ENCODE measurements around the gene CREG1.

Gene CREG1

GRCh38 chr1:167515893-167516321 lies 37.7 kb downstream of the CREG1 start:
- H3K27me3 ChIP-seq (ENCODE audit: control insufficient read depth, insufficient read depth, low read length): peaks cover 3% of the 10 kb centered on the region; the same call in 1 of the 2 replicates
- no peak overlapping the region for H3K4me3 ChIP-seq (ENCODE audit: low read depth, low read length)
- no peak overlapping the region for H3K9ac ChIP-seq (ENCODE audit: low read length)
- H3K4me1 ChIP-seq (ENCODE audit: control insufficient read depth, insufficient read depth, low read length): peaks cover 5% of the 10 kb centered on the region
- no peak overlapping the region for H3K27ac ChIP-seq (ENCODE audit: low read depth, low read length)
- no peaks in the 10 kb centered on the region for H3K36me3 ChIP-seq (ENCODE audit: control insufficient read depth, insufficient read depth, low read length)
- H3K9me3 ChIP-seq (ENCODE audit: control insufficient read depth, insufficient read depth, low read depth, low read length): no peaks in the 10 kb centered on the region

GRCh38 chr1:167515461-167515860 lies 38.1 kb downstream of the CREG1 start:
- Histone ChIP-seq H3K9me3 (ENCODE audit: control insufficient read depth, insufficient read depth, low read depth, low read length) (no peaks in the 10 kb centered on the region), H3K4me1 (ENCODE audit: control insufficient read depth, insufficient read depth, low read length) (peaks cover 5% of the 10 kb centered on the region), H3K9ac (ENCODE audit: low read length) (no peak overlapping the region), H3K27ac (ENCODE audit: low read depth, low read length) (no peak overlapping the region), H3K4me3 (ENCODE audit: low read depth, low read length) (no peak overlapping the region), H3K36me3 (ENCODE audit: control insufficient read depth, insufficient read depth, low read length) (no peaks in the 10 kb centered on the region), H3K27me3 (ENCODE audit: control insufficient read depth, insufficient read depth, low read length) (peaks cover 3% of the 10 kb centered on the region; the same call in 1 of the 2 replicates)

DNA sequence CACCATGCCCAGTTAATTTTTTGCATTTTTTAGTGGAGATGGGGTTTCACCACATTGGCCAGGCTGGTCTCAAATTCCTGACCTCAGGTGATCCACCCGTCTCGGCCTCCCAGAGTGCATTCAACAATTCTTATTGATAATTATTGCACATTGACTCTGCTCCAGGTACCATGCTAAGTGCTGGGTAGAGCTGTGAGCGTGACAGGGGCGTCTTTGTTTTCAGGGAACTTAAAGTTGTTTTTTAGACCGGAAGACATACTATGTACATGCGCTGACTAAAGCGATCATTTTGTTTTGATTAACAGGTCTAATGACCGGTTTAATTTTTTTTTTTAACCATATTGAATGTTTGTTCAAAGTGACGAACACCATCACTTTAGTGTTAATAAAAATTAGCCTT lies 39.3 kb downstream of the CREG1 start:
- Histone ChIP-seq H3K27me3 (ENCODE audit: control insufficient read depth, insufficient read depth, low read length) (peaks cover 3% of the 10 kb centered on the region; the same call in 1 of the 2 replicates), H3K4me3 (ENCODE audit: low read depth, low read length) (no peak overlapping the region), H3K4me1 (ENCODE audit: control insufficient read depth, insufficient read depth, low read length) (peaks cover 5% of the 10 kb centered on the region), H3K27ac (ENCODE audit: low read depth, low read length) (no peak overlapping the region), H3K9me3 (ENCODE audit: control insufficient read depth, insufficient read depth, low read depth, low read length) (no peaks in the 10 kb centered on the region), H3K36me3 (ENCODE audit: control insufficient read depth, insufficient read depth, low read length) (no peaks in the 10 kb centered on the region), H3K9ac (ENCODE audit: low read length) (no peak overlapping the region)

- Histone ChIP-seq H3K4me1 (ENCODE audit: control insufficient read depth, insufficient read depth, low read length) (peaks cover 5% of the 10 kb centered on the region), H3K27ac (ENCODE audit: low read depth, low read length) (no peak overlapping the region), H3K27me3 (ENCODE audit: control insufficient read depth, insufficient read depth, low read length) (no peaks in the 10 kb centered on the region), H3K9me3 (ENCODE audit: control insufficient read depth, insufficient read depth, low read depth, low read length) (no peaks in the 10 kb centered on the region), H3K36me3 (ENCODE audit: control insufficient read depth, insufficient read depth, low read length) (no peaks in the 10 kb centered on the region), H3K9ac (ENCODE audit: low read length) (no peak overlapping the region), H3K4me3 (ENCODE audit: low read depth, low read length) (no peak overlapping the region)
Observed at GRCh38 chr1:167512046-167512654, 41.4 kb downstream of the CREG1 start.

- no peaks in the 10 kb centered on the region for H3K27me3 ChIP-seq (ENCODE audit: control insufficient read depth, insufficient read depth, low read length)
- H3K4me1 ChIP-seq (ENCODE audit: control insufficient read depth, insufficient read depth, low read length): peaks cover 5% of the 10 kb centered on the region
- no peaks in the 10 kb centered on the region for H3K36me3 ChIP-seq (ENCODE audit: control insufficient read depth, insufficient read depth, low read length)
- H3K9me3 ChIP-seq (ENCODE audit: control insufficient read depth, insufficient read depth, low read depth, low read length): no peaks in the 10 kb centered on the region
- H3K4me3 ChIP-seq (ENCODE audit: low read depth, low read length): no peak overlapping the region
- no peak overlapping the region for H3K9ac ChIP-seq (ENCODE audit: low read length)
- H3K27ac ChIP-seq (ENCODE audit: low read depth, low read length): no peak overlapping the region
Observed at GRCh38 chr1:167511374-167511986, 42.1 kb downstream of the CREG1 start.

DNA sequence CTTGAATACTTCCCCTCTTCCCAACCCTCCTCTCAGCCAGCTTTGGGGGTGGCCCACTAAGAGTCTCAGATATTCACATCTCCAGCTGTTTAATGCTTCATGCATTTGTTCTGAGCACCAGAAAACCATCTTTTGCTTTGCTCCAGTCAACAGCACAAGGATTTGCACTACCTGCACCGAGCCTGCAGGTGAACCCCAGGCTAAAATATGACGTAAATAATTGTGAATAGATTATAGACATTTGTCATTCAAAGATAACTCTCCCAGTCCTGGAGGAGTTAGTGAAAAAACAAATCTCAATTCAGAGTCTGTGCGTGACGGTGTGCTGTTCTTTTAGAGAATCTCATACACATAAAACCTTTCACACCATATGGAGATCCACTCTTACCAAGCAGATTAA lies 42.7 kb downstream of the CREG1 start:
- no peaks in the 10 kb centered on the region for H3K36me3 ChIP-seq (ENCODE audit: control insufficient read depth, insufficient read depth, low read length)
- no peak overlapping the region for H3K27ac ChIP-seq (ENCODE audit: low read depth, low read length)
- no peak overlapping the region for H3K9ac ChIP-seq (ENCODE audit: low read length)
- no peaks in the 10 kb centered on the region for H3K9me3 ChIP-seq (ENCODE audit: control insufficient read depth, insufficient read depth, low read depth, low read length)
- no peaks in the 10 kb centered on the region for H3K27me3 ChIP-seq (ENCODE audit: control insufficient read depth, insufficient read depth, low read length)
- no peak overlapping the region for H3K4me3 ChIP-seq (ENCODE audit: low read depth, low read length)
- H3K4me1 ChIP-seq (ENCODE audit: control insufficient read depth, insufficient read depth, low read length): peaks cover 5% of the 10 kb centered on the region

- Histone ChIP-seq H3K27me3 (ENCODE audit: control insufficient read depth, insufficient read depth, low read length) (no peaks in the 10 kb centered on the region), H3K27ac (ENCODE audit: low read depth, low read length) (no peak overlapping the region), H3K4me3 (ENCODE audit: low read depth, low read length) (no peak overlapping the region), H3K4me1 (ENCODE audit: control insufficient read depth, insufficient read depth, low read length) (peaks cover 5% of the 10 kb centered on the region), H3K9ac (ENCODE audit: low read length) (no peak overlapping the region), H3K9me3 (ENCODE audit: control insufficient read depth, insufficient read depth, low read depth, low read length) (no peaks in the 10 kb centered on the region), H3K36me3 (ENCODE audit: control insufficient read depth, insufficient read depth, low read length) (no peaks in the 10 kb centered on the region)
Observed at GRCh38 chr1:167510244-167510643, 43.3 kb downstream of the CREG1 start.

GRCh38 chr1:167509587-167509986 lies 44.0 kb downstream of the CREG1 start:
- no peaks in the 10 kb centered on the region for H3K9me3 ChIP-seq (ENCODE audit: control insufficient read depth, insufficient read depth, low read depth, low read length)
- H3K27ac ChIP-seq (ENCODE audit: low read depth, low read length): no peak overlapping the region
- no peak overlapping the region for H3K4me3 ChIP-seq (ENCODE audit: low read depth, low read length)
- H3K4me1 ChIP-seq (ENCODE audit: control insufficient read depth, insufficient read depth, low read length): peaks cover 5% of the 10 kb centered on the region
- H3K36me3 ChIP-seq (ENCODE audit: control insufficient read depth, insufficient read depth, low read length): no peaks in the 10 kb centered on the region
- H3K27me3 ChIP-seq (ENCODE audit: control insufficient read depth, insufficient read depth, low read length): no peaks in the 10 kb centered on the region
- no peak overlapping the region for H3K9ac ChIP-seq (ENCODE audit: low read length)

DNA sequence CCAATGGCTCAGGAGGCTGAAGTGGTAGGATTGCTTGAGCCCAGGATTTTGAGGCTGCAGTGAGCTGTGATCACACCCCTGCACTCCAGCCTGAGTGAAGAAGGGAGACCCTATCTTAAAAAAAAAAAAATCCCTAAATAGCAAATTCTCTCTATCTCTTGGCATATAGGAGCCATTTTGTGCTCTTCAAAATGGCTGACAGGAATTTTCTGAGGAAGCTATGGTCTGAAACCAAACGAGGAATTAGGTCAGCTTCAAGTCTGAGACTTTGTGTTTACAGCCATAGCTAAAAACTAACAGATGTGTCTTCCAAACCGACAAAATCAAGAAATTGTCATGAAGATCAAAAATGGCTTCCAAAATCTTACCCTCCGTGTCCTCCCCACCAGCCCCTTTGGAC lies 45.8 kb downstream of the CREG1 start:
- Histone ChIP-seq H3K36me3 (ENCODE audit: control insufficient read depth, insufficient read depth, low read length) (no peaks in the 10 kb centered on the region), H3K27ac (ENCODE audit: low read depth, low read length) (no peak overlapping the region), H3K27me3 (ENCODE audit: control insufficient read depth, insufficient read depth, low read length) (no peaks in the 10 kb centered on the region), H3K9ac (ENCODE audit: low read length) (no peak overlapping the region), H3K4me1 (ENCODE audit: control insufficient read depth, insufficient read depth, low read length) (peaks cover 23% of the 10 kb centered on the region), H3K9me3 (ENCODE audit: control insufficient read depth, insufficient read depth, low read depth, low read length) (no peaks in the 10 kb centered on the region), H3K4me3 (ENCODE audit: low read depth, low read length) (no peak overlapping the region)

- no peaks in the 10 kb centered on the region for H3K27me3 ChIP-seq (ENCODE audit: control insufficient read depth, insufficient read depth, low read length)
- no peaks in the 10 kb centered on the region for H3K36me3 ChIP-seq (ENCODE audit: control insufficient read depth, insufficient read depth, low read length)
- no peak overlapping the region for H3K4me3 ChIP-seq (ENCODE audit: low read depth, low read length)
- H3K9me3 ChIP-seq (ENCODE audit: control insufficient read depth, insufficient read depth, low read depth, low read length): no peaks in the 10 kb centered on the region
- no peak overlapping the region for H3K27ac ChIP-seq (ENCODE audit: low read depth, low read length)
- H3K4me1 ChIP-seq (ENCODE audit: control insufficient read depth, insufficient read depth, low read length): peaks cover 32% of the 10 kb centered on the region
- H3K9ac ChIP-seq (ENCODE audit: low read length): no peak overlapping the region
Observed at GRCh38 chr1:167504467-167504827, 49.1 kb downstream of the CREG1 start.

DNA sequence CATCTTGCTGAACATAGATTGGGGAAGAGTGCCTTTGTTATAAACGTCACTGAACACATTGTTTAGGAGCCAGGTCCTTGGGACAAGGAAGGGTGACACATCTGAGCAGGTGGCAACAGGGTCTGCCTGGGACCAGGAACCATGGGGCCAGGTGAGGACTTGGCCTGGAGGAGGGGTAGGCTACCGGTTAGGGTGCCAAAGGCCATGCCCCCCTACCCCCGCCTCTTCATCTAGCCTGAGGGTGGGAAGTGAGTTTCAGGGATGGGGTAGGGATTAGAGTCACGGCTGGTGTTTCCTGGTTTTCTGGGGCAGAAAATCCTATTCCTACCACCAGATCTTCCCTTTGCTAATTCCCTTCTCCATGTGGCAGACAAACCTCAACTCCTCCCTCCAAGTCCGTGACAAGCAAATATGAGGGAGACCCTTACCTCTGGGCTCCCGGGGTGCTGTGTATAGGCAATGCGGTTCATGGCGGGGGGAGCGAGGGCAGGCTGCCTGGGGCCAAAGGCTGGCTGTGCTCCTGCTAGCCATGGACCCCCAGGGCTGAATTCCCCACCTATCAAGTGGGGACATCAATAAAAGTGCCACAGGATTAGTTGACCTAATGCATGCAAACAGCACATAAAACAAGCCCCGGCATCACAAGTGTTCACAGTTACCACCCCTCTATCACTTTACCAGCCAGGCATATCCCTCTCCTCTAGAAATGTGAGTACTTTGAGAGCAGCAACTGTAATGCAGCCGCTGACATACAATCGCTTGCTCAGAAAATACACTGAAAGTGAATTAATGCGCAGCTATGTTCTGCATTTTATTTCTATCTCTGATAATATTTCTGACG lies 49.7 kb downstream of the CREG1 start:
- no peaks in the 10 kb centered on the region for H3K27me3 ChIP-seq (ENCODE audit: control insufficient read depth, insufficient read depth, low read length)

More for the DNA sequence above, 49.7 kb downstream of the CREG1 start:
- no peak overlapping the region for H3K9ac ChIP-seq (ENCODE audit: low read length)
- H3K9me3 ChIP-seq (ENCODE audit: control insufficient read depth, insufficient read depth, low read depth, low read length): no peaks in the 10 kb centered on the region
- H3K4me1 ChIP-seq (ENCODE audit: control insufficient read depth, insufficient read depth, low read length): peaks cover 32% of the 10 kb centered on the region
- no peaks in the 10 kb centered on the region for H3K36me3 ChIP-seq (ENCODE audit: control insufficient read depth, insufficient read depth, low read length)
- no peak overlapping the region for H3K4me3 ChIP-seq (ENCODE audit: low read depth, low read length)
- H3K27ac ChIP-seq (ENCODE audit: low read depth, low read length): no peak overlapping the region

Data from HUES6 (cell line).